DOHH2 (cell line): ENCODE data around the gene FRMD3.

Experiments
- H3F3A ChIP-seq: fragments of 200-600 bp; sonication (generic), shearing (Covaris generic); 2 replicates; pipeline ENCODE4 v1.6.0; 2016; ENCODE audit warnings: antibody characterized with exemption, mild to moderate bottlenecking; ENCODE audit not compliant: control insufficient read depth, insufficient read depth
- H3K27ac ChIP-seq: fragments of 200-600 bp; sonication (generic); 2 replicates; pipeline ENCODE4 v1.5.1; 2014; ENCODE audit warnings: low read depth, mild to moderate bottlenecking, low read length, moderate library complexity
- H3K27me3 ChIP-seq: fragments of 200-600 bp; sonication (generic); 2 replicates; pipeline ENCODE4 v1.6.1; 2014; ENCODE audit warnings: mild to moderate bottlenecking, low read length, mixed read lengths; ENCODE audit not compliant: control insufficient read depth
- H3K36me3 ChIP-seq: fragments of 200-600 bp; sonication (generic); 2 replicates; pipeline ENCODE4 v1.6.1; 2014; ENCODE audit warnings: mild to moderate bottlenecking, low read length, moderate library complexity, mixed read lengths; ENCODE audit not compliant: control insufficient read depth
- H3K4me1 ChIP-seq: fragments of 200-600 bp; sonication (generic); 2 replicates; pipeline ENCODE4 v1.6.1; 2014; ENCODE audit warnings: mild to moderate bottlenecking, low read length, mixed read lengths; ENCODE audit not compliant: control insufficient read depth
- H3K4me2 ChIP-seq: fragments of 200-600 bp; sonication (generic); 2 replicates; pipeline ENCODE4 v1.6.0; 2014; ENCODE audit warnings: mild to moderate bottlenecking, low read length, moderate library complexity
- H3K4me3 ChIP-seq: fragments of 200-600 bp; sonication (generic); 2 replicates; pipeline ENCODE4 v1.5.1; 2014; ENCODE audit warnings: mild to moderate bottlenecking, low read length, mixed read lengths
- H3K79me2 ChIP-seq: fragments of 200-600 bp; sonication (generic); 2 replicates; pipeline ENCODE4 v1.6.1; 2014; ENCODE audit warnings: mild to moderate bottlenecking, low read length, mixed read lengths; ENCODE audit not compliant: control insufficient read depth
- H3K9me2 ChIP-seq: fragments of 200-600 bp; sonication (generic); replicated peaks from 2 replicates; pipeline ENCODE4 v1.6.1; 2014; ENCODE audit warnings: mild to moderate bottlenecking, low read length, mixed read lengths; ENCODE audit not compliant: control insufficient read depth
- H3K9me3 ChIP-seq: fragments of 200-600 bp; sonication (generic); 2 replicates; pipeline ENCODE4 v1.6.1; 2014; ENCODE audit warnings: antibody characterized with exemption, low read length, mixed read lengths; ENCODE audit not compliant: control insufficient read depth, insufficient read depth
- H4K20me1 ChIP-seq: fragments of 200-600 bp; sonication (generic); 2 replicates; pipeline ENCODE4 v1.6.0; 2014; ENCODE audit warnings: low read depth, mild to moderate bottlenecking, antibody characterized with exemption, low read length, moderate library complexity; ENCODE audit not compliant: control insufficient read depth, insufficient read depth
- CTCF ChIP-seq: fragments of 200-600 bp; sonication (generic); IDR thresholded peaks from one replicate; pipeline ENCODE4 v1.5.1; 2014; ENCODE audit warnings: antibody characterized with exemption, mild to moderate bottlenecking, low read depth, low read length; ENCODE audit not compliant: poor library complexity, severe bottlenecking
- EZH2phosphoT487 ChIP-seq: fragments of 200-600 bp; sonication (generic); IDR thresholded peaks from 2 replicates; pipeline ENCODE4 v1.6.1; 2017; ENCODE audit warnings: borderline replicate concordance, mild to moderate bottlenecking, antibody characterized with exemption, low read length, moderate library complexity, mixed read lengths

FRMD3 gene

GRCh38 chr9:83317244-83317643 is 221.0 kb downstream of the FRMD3 start:
- TF ChIP-seq CTCF: no peak
- TF ChIP-seq EZH2phosphoT487: no peak
- Histone ChIP-seq H3K9me2 (no peaks in the 10 kb centered on the region), H3K4me2 (no peak overlapping the region), H3K36me3 (no peaks in the 10 kb centered on the region), H3K9me3 (no peaks in the 10 kb centered on the region), H3K79me2 (no peaks in the 10 kb centered on the region), H4K20me1 (no peaks in the 10 kb centered on the region), H3K4me3 (no peak overlapping the region), H3K4me1 (no peaks in the 10 kb centered on the region), H3K27ac (no peak overlapping the region), H3K27me3 (no peaks in the 10 kb centered on the region), H3F3A (no peaks in the 10 kb centered on the region)

GRCh38 chr9:83315649-83316048 is 222.6 kb downstream of the FRMD3 start:
- H3K27ac ChIP-seq: no peak overlapping the region
- no peaks in the 10 kb centered on the region for H3K27me3 ChIP-seq
- H3K36me3 ChIP-seq: no peaks in the 10 kb centered on the region
- H3K4me1 ChIP-seq: no peaks in the 10 kb centered on the region
- H3K4me2 ChIP-seq: no peak overlapping the region
- no peak overlapping the region for H3K4me3 ChIP-seq
- no peaks in the 10 kb centered on the region for H3K9me3 ChIP-seq
- no peaks in the 10 kb centered on the region for H4K20me1 ChIP-seq
- no peaks in the 10 kb centered on the region for H3K9me2 ChIP-seq
- H3F3A ChIP-seq: no peaks in the 10 kb centered on the region
- H3K79me2 ChIP-seq: no peaks in the 10 kb centered on the region
- no peak for TF ChIP-seq CTCF
- no peak for TF ChIP-seq EZH2phosphoT487

- no peak for TF ChIP-seq EZH2phosphoT487
- no peak for TF ChIP-seq CTCF
- H3K79me2 ChIP-seq: no peaks in the 10 kb centered on the region
- no peaks in the 10 kb centered on the region for H3K27me3 ChIP-seq
- no peak overlapping the region for H3K4me2 ChIP-seq
- H4K20me1 ChIP-seq: no peaks in the 10 kb centered on the region
- no peaks in the 10 kb centered on the region for H3F3A ChIP-seq
- H3K36me3 ChIP-seq: no peaks in the 10 kb centered on the region
- no peak overlapping the region for H3K4me3 ChIP-seq
- no peaks in the 10 kb centered on the region for H3K9me2 ChIP-seq
- no peaks in the 10 kb centered on the region for H3K4me1 ChIP-seq
- no peak overlapping the region for H3K27ac ChIP-seq
- no peaks in the 10 kb centered on the region for H3K9me3 ChIP-seq
Observed at GRCh38 chr9:83313781-83314180, 224.4 kb downstream of the FRMD3 start.

GRCh38 chr9:83312537-83312936 is 225.7 kb downstream of the FRMD3 start:
- no peaks in the 10 kb centered on the region for H3K36me3 ChIP-seq

More at GRCh38 chr9:83312537-83312936, 225.7 kb downstream of the FRMD3 start:
- no peaks in the 10 kb centered on the region for H3K27me3 ChIP-seq
- TF ChIP-seq CTCF (no peak), EZH2phosphoT487 (no peak)
- H4K20me1 ChIP-seq: no peaks in the 10 kb centered on the region
- H3K9me2 ChIP-seq: no peaks in the 10 kb centered on the region
- no peak overlapping the region for H3K4me2 ChIP-seq
- no peak overlapping the region for H3K27ac ChIP-seq
- no peaks in the 10 kb centered on the region for H3K79me2 ChIP-seq
- no peaks in the 10 kb centered on the region for H3F3A ChIP-seq
- H3K9me3 ChIP-seq: no peaks in the 10 kb centered on the region
- H3K4me1 ChIP-seq: no peaks in the 10 kb centered on the region
- H3K4me3 ChIP-seq: no peak overlapping the region
